T-helper 2 cell treated with Interferon-gamma antibody and Interleukin-4, amounts not matched to agents 5 μg/mL and 100 μg/mL, for 36 hours (primary cell): ENCODE measurements around the gene HTR3E.
"Not testable (repeated sequence)": the region's sequence is repeated elsewhere in the genome, so short reads cannot be mapped to it uniquely, and the experiment has no call there.

Experiments
- DNase-seq: peaks from one replicate; pipeline ENCODE4 v3.0.0; 2021; ENCODE audit warnings: low spot score
- H3K27ac Mint-ChIP-seq: one replicate; pipeline ENCODE4 v1.8.0; 2021; ENCODE audit warnings: mild to moderate bottlenecking, mixed read lengths
- H3K27me3 Mint-ChIP-seq: one replicate; pipeline ENCODE4 v1.8.0; 2021; ENCODE audit warnings: low read depth, mixed read lengths
- H3K36me3 Mint-ChIP-seq: one replicate; pipeline ENCODE4 v1.8.0; 2021; ENCODE audit warnings: low read depth, mixed read lengths
- H3K4me1 Mint-ChIP-seq: one replicate; pipeline ENCODE4 v1.8.0; 2021; ENCODE audit warnings: low read depth, mixed read lengths
- H3K4me3 Mint-ChIP-seq: one replicate; pipeline ENCODE4 v1.8.0; 2022; ENCODE audit warnings: mild to moderate bottlenecking, moderate library complexity, mixed read lengths
- H3K9me3 Mint-ChIP-seq: one replicate; pipeline ENCODE4 v1.8.0; 2021; ENCODE audit warnings: mixed read lengths

The HTR3E gene

DNA sequence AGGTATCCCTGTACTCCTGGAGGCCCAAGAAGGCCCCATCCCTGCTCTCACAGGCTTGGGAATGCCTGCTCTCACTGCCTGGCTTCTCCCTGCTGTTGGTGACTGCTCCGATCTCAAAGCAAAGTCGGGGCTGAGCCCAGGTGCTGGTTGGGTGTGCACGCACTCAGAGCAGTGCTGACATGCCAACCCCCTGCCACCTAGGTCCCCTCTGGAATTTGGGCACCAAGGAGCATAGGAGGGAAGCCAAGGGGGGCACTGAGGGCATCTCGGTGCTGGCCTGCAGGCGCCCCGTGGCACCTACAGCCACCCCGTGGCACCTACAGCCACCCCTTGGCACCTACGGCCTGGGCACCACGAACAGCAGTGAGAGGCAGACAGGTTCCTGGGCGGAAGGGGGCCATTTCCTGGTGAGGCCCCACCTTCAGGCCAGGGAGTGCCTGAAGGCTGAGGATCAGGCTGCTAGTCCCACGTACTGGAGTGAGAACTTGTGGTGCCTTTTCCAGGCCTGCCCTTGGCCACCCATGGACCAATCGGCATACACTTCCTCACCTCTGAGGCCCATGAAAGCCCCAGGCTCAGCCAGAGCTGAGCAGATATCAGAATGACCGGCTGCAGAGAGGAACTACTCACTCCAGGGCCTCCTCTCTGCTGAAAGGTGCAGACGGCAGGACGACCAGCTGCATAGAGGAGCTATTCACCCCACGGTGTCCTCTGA lies 15.6 kb upstream of the HTR3E start:
- Mint-ChIP-seq H3K27me3 (no peaks in the 10 kb centered on the region), H3K4me1 (peaks cover 6% of the 10 kb centered on the region), H3K27ac (no peak overlapping the region)

DNA sequence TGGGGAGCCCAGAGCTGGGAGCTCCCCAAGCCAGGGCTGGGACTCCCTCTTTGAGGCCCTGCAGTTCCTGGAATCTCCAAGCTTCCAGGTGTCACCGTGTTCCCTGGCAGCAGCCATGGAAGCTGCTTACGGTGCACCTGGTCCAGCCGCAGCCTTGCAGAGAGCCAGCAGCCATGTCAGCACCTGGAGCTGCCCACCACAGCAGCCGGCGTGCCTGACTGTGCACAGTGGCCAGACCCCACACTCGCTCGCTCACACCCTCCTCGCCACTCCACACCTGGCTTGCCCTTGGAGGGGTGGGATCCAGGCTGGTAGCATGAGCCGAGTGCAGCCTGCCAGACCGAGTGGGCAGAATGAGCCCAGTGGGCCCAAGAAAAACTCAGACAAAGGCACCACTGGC lies 14.8 kb upstream of the HTR3E start:
- Mint-ChIP-seq H3K9me3 (peaks cover 25% of the 10 kb centered on the region), H3K27me3 (no peaks in the 10 kb centered on the region), H3K27ac (no peak overlapping the region), H3K36me3 (peaks cover 3% of the 10 kb centered on the region), H3K4me3 (no peak overlapping the region), H3K4me1 (peaks cover 6% of the 10 kb centered on the region)
- no peak for DNase-seq

More for the DNA sequence above, 15.6 kb upstream of the HTR3E start:
- DNase-seq: no peak
- Mint-ChIP-seq H3K36me3 (peaks cover 3% of the 10 kb centered on the region), H3K9me3 (peaks cover 20% of the 10 kb centered on the region), H3K4me3 (no peak overlapping the region)

DNA sequence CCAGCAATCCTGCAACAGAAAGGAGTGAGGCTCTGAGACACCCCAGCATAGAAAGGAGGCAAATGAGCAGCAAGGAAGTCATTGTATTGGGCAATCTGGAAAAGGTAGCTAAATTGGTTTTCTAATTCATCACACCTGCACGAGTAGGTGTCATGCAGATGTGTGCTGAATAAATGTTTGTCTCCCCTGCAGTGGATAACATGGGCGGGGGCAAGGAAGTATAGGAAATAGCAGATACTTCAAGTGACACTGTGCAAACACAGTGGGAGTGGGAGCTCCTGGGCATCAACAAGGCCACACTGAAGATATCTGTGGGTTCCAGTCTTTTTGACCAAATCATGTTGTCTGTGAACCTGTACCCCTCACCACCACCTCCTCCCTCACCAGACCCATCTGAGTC lies 14.4 kb upstream of the HTR3E start:
- Mint-ChIP-seq H3K27ac (peak overlapping the region; percentile 49), H3K36me3 (peaks cover 3% of the 10 kb centered on the region), H3K4me1 (peaks cover 6% of the 10 kb centered on the region), H3K4me3 (no peak overlapping the region), H3K9me3 (peaks cover 25% of the 10 kb centered on the region), H3K27me3 (no peaks in the 10 kb centered on the region)
- no peak for DNase-seq

DNA sequence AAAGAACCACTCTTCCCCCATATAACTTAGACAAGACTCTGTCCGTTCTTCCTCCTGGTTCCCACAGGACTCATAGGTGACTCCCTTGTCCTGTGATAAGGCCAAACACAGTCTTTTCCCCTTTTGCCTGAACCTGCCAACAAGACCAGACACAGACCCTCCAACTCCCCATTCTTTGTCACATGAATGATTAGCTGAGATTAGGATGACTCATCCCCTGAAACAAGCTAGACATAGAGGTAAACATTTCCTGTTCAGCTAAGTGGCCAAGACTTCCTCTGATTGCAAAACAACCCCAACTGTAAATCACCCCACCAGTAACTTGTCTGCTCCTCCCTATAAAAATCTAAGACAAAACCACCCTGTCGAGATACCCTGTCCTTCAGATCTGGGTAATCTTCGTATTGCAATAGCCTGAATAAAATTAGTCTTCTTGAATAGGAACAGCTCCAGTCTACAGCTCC lies 11.4 kb upstream of the HTR3E start:
- Mint-ChIP-seq H3K27ac (peak overlapping the region; percentile 50), H3K4me3 (no peak overlapping the region), H3K9me3 (peaks cover 25% of the 10 kb centered on the region), H3K27me3 (no peaks in the 10 kb centered on the region), H3K36me3 (peaks cover 3% of the 10 kb centered on the region), H3K4me1 (peaks cover 6% of the 10 kb centered on the region)
- no peak for DNase-seq

DNA sequence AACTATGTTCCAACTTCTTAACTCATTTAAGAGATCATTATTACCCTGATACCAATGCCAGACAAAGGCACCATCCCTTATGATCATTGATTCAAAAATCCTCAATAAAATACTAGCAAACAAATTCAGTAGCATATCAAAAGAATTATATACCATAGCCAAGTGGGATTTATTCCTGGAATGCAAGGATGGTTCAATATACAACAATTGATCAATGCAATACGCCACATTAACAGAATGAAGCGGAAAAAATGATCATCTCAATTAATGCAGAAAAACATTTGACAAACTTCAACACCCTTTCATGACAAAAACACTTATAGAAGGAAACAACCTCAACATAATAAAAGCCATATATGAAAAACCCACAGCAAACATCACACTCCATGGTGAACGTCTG lies 4.7 kb upstream of the HTR3E start:
- Mint-ChIP-seq H3K9me3 (peaks cover 18% of the 10 kb centered on the region), H3K27me3 (peaks cover 6% of the 10 kb centered on the region), H3K4me1 (no peaks in the 10 kb centered on the region), H3K36me3 (no peaks in the 10 kb centered on the region), H3K4me3 (no peak overlapping the region), H3K27ac (no peak overlapping the region)
- no peak for DNase-seq

DNA sequence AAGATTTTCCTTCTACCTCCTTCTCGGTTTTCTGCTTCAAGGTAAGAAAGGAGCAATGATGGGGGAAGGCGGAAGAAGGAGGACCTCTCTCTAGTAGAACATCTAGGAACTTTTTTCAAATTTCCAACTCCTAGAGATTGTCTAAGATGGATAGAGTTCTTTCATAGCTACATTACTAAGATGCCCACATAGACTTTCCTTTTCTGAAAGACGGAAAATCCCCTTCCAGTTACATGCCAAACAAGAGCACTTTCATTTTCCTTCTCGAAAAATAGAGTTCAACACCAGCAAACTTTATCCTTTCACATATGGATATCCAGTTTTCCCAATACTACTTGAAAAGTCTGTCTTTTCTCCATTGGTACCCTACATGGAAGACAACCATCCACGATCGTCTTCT lies 692 bp downstream of the HTR3E start:
- no peak for DNase-seq
- H3K4me3 Mint-ChIP-seq: no peak overlapping the region
- no peak overlapping the region for H3K27ac Mint-ChIP-seq
- no peaks in the 10 kb centered on the region for H3K4me1 Mint-ChIP-seq
- peaks cover 5% of the 10 kb centered on the region for H3K9me3 Mint-ChIP-seq
- H3K27me3 Mint-ChIP-seq: peaks cover 10% of the 10 kb centered on the region
- no peaks in the 10 kb centered on the region for H3K36me3 Mint-ChIP-seq

DNA sequence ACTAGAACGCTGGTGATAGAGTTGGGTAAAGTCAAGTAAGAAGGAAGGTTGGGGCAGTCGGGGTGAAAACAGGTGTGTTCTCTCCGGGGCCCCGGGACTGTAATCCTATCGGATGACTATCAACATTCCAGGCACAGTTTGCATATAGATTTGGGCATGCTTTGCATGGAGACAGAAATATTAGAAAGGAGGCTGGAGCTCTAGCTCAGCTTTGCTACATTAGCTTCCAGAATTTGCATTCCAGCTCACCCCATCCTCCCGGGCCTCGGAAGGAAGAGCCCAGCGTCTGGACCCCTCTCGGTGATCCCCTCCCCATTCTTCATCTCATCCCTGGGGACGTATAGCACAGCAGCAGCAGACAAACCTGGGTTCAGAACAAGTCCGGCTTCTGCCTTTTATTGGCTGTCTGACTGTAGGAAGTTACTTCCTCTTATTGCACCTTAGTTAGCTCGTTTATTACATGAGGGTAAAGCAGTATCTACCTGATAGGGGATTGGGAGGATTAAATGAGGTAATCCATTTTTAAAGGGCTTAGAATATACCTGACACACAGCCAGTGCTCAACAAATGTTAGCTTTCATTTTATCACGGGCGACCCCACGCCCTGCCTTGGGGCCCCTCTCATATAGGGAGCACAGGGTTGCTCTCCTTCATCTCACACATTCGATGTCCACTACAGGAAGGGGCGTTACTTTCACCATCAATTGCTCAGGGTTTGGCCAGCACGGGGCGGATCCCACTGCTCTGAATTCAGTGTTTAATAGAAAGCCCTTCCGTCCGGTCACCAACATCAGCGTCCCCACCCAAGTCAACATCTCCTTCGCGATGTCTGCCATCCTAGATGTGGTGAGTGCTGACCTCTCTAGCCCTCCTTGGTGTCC lies 3.2 kb downstream of the HTR3E start:
- no peak overlapping the region for H3K27ac Mint-ChIP-seq
- H3K36me3 Mint-ChIP-seq: no peaks in the 10 kb centered on the region
- no peaks in the 10 kb centered on the region for H3K4me1 Mint-ChIP-seq
- H3K27me3 Mint-ChIP-seq: peaks cover 10% of the 10 kb centered on the region
- DNase-seq: no peak
- H3K9me3 Mint-ChIP-seq: no peaks in the 10 kb centered on the region
- no peak overlapping the region for H3K4me3 Mint-ChIP-seq

DNA sequence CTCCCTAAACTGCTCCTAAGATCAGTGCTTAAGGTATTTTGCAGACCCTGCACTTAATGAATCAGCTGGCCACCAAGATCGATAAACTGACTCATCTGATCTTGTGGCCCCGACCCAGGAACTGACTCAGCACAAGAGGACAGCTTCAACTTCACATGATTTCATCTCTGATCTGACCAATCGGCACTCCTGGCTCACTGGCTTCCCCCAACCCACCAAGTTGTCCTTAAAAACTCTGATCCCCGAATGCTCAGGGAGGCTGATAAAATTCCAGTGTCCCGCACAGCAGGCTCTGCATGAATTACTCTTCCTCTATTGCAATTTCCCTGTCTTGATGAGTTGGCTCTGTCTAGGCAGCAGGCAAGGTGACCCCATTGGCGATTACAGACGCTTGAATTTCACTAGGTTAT lies 13.5 kb downstream of the HTR3E start:
- peaks cover 10% of the 10 kb centered on the region for H3K27me3 Mint-ChIP-seq
- no peaks in the 10 kb centered on the region for H3K36me3 Mint-ChIP-seq
- H3K9me3 Mint-ChIP-seq: no peaks in the 10 kb centered on the region
- no peak overlapping the region for H3K27ac Mint-ChIP-seq
- H3K4me3 Mint-ChIP-seq: no peak overlapping the region
- DNase-seq: no peak
- H3K4me1 Mint-ChIP-seq: no peaks in the 10 kb centered on the region

DNA sequence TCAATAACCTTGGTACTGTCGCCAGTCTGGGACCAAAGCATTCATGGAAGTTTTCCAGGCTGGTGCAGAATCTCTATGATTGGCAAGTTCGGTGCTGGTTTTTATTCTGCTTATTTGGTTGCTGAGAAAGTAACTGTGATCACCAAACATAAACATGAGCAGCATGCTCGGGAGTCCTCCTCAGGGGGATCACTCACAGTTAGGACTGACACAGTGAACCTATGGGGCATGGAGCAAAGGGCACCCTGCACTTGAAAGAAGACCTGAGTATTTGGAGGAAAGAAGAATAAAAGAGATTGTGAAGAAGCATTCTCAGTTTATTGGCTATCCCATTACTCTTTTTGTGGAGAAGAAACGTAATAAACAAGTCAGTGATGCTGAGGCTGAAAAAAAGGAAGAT lies 19.2 kb downstream of the HTR3E start:
- no peaks in the 10 kb centered on the region for H3K4me1 Mint-ChIP-seq
- H3K9me3 Mint-ChIP-seq: no peaks in the 10 kb centered on the region
- H3K27me3 Mint-ChIP-seq: peaks cover 16% of the 10 kb centered on the region
- no peaks in the 10 kb centered on the region for H3K36me3 Mint-ChIP-seq
- no peak overlapping the region for H3K4me3 Mint-ChIP-seq
- DNase-seq: no peak
- no peak overlapping the region for H3K27ac Mint-ChIP-seq

DNA sequence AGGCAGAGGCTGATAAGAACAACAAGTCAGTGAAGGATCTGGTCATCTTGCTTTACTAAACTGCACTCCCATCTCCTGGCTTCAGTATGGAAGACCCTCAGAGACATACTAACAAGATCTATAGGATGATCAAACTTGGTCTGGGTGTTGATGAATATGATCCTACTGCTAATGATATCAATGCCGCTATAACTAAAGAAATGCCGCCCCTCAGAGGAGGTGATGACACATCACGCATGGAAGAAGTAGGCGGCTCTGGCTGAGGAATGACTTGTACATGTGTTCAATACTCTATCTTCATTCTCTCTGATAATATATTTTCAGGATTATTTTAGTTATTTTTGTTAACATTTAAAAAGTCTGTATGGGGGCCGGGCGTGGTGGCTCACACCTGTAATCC lies 20.8 kb downstream of the HTR3E start:
- DNase-seq: no peak
- no peak overlapping the region for H3K4me3 Mint-ChIP-seq
- no peaks in the 10 kb centered on the region for H3K36me3 Mint-ChIP-seq
- H3K4me1 Mint-ChIP-seq: no peaks in the 10 kb centered on the region
- H3K27me3 Mint-ChIP-seq: peaks cover 16% of the 10 kb centered on the region
- H3K9me3 Mint-ChIP-seq: no peaks in the 10 kb centered on the region
- no peak overlapping the region for H3K27ac Mint-ChIP-seq

DNA sequence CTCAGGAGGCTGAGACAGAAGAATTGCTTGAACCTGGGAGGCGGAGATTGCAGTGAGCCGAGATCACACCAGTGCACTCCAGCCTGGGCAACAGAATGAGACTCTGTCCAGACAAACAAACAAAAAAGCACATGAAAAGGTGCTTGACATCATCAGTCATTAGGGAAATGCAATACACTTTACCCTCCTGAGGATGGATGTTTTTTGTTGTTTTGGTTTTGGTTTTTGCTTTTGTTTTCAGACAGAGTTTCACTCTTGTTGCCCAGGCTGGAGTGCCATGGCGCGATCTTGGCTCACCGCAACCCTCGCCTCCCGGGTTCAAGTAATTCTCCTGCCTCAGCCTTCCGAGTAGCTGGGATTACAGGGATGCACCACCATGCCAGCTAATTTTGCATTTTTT lies 24.2 kb downstream of the HTR3E start:
- not testable (repeated sequence) for H3K36me3 Mint-ChIP-seq, H3K27ac Mint-ChIP-seq, H3K4me1 Mint-ChIP-seq, H3K4me3 Mint-ChIP-seq, DNase-seq, H3K9me3 Mint-ChIP-seq
- peaks cover 12% of the 10 kb centered on the region for H3K27me3 Mint-ChIP-seq

DNA sequence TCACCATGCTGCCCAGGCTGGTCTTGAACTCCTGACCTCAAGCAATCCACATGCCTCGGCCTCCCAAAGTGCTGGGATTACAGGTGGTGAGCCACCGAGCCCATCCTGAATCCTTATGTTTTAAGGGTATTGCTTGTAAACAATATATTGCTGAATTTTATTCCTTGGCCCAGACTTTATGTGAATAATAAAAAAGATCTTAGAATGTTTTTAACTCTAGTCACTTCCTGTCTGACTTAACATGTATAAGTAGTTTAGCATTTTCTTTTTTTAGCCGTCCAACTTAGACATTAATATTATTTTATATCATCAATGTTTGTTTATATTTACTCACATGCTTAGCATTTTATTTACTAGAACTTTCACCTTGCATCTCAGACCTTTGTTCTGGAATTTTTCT lies 29.1 kb downstream of the HTR3E start:
- Mint-ChIP-seq H3K4me1 (no peaks in the 10 kb centered on the region), H3K27ac (no peak overlapping the region), H3K4me3 (no peak overlapping the region), H3K36me3 (no peaks in the 10 kb centered on the region), H3K27me3 (peaks cover 2% of the 10 kb centered on the region), H3K9me3 (no peaks in the 10 kb centered on the region)
- DNase-seq: no peak

DNA sequence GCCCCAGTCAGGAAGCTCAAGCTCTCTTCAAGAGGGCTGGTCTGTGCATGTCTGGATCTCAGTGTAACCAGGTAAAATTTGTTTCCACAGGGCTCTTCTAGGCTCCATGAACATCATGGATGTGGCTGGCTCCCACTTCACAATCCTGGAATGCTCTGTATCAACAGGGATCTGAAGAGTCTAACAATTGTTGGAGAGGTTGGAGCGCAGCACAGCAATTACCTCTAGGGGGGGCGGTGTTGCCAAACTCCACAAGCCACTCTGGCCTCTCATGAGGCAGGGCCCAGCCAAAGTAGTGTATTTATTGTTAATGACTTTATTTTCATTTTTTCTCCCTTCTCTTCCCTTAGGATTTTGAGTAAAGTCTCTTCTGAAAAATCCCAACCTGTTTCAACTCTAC lies 32.1 kb downstream of the HTR3E start:
- H3K4me1 Mint-ChIP-seq: peaks cover 5% of the 10 kb centered on the region
- DNase-seq: no peak
- no peak overlapping the region for H3K4me3 Mint-ChIP-seq
- no peaks in the 10 kb centered on the region for H3K36me3 Mint-ChIP-seq
- H3K27ac Mint-ChIP-seq: no peak overlapping the region
- peaks cover 7% of the 10 kb centered on the region for H3K27me3 Mint-ChIP-seq
- no peaks in the 10 kb centered on the region for H3K9me3 Mint-ChIP-seq

DNA sequence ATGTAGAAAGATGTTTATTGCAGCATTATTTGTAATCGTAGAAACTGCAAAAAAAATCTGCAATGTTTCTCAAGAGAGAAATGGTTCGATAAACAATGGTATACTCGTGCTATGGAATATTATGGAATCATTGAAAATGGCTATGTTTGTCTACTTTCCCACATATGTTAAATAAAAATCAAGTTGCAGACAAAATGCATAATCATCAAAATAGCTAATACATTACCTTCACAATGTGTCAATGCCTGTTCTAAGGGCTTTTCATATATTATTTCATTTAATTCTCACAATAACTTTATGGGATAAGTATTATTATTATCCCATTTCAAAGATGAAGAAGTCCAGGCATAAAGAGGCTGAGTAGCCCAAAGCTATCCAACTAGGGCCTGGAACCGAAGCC lies 36.1 kb downstream of the HTR3E start:
- H3K9me3 Mint-ChIP-seq: no peaks in the 10 kb centered on the region
- DNase-seq: no peak
- peaks cover 10% of the 10 kb centered on the region for H3K36me3 Mint-ChIP-seq
- peaks cover 7% of the 10 kb centered on the region for H3K27me3 Mint-ChIP-seq
- no peak overlapping the region for H3K4me3 Mint-ChIP-seq
- H3K27ac Mint-ChIP-seq: no peak overlapping the region
- H3K4me1 Mint-ChIP-seq: peaks cover 31% of the 10 kb centered on the region
